DND-41 (cell line): ENCODE measurements around the gene ZMYND19.

Source experiments
- ATAC-seq: fragments of 200-7000 bp; cut with Tn5 transposase; 3 replicates; pipeline ENCODE4 v1.9.1; 2021; ENCODE audit warnings: low read depth; ENCODE audit not compliant: insufficient read depth
- DNase-seq: peaks from one replicate; pipeline ENCODE4 v3.0.0-alpha.2; 2020
- H2AFZ ChIP-seq: 2 replicates; pipeline ENCODE4 v1.6.0; 2012; ENCODE audit warnings: low read depth, low read length
- H3K27ac ChIP-seq: 2 replicates; pipeline ENCODE4 v1.5.1; 2012; ENCODE audit warnings: low read length, inconsistent platforms
- H3K27me3 ChIP-seq: fragments of 200-600 bp; sonication (generic); 2 replicates; pipeline ENCODE4 v1.6.0; 2012; ENCODE audit warnings: low read length, mild to moderate bottlenecking, inconsistent platforms; ENCODE audit not compliant: insufficient read depth, poor library complexity
- H3K36me3 ChIP-seq: 2 replicates; pipeline ENCODE4 v1.5.1; 2012; ENCODE audit warnings: low read length, inconsistent platforms; ENCODE audit not compliant: insufficient read depth
- H3K4me1 ChIP-seq: 2 replicates; pipeline ENCODE4 v1.5.1; 2012; ENCODE audit warnings: mild to moderate bottlenecking, low read length; ENCODE audit not compliant: insufficient read depth
- H3K4me2 ChIP-seq: 2 replicates; pipeline ENCODE4 v1.6.0; 2012; ENCODE audit warnings: mild to moderate bottlenecking, moderate library complexity, low read length, inconsistent platforms; ENCODE audit not compliant: insufficient read depth
- H3K4me3 ChIP-seq, 2 experiments: fragments of 200-600 bp in 1 of 2; shearing (Covaris generic) in 1 of 2; 2 replicates each; pipeline ENCODE4 v1.5.1; 2012 to 2016; ENCODE audit warnings: inconsistent platforms in 2 of 2, low read length in 2 of 2, mild to moderate bottlenecking in 2 of 2, low read depth in 1 of 2, moderate library complexity in 1 of 2
- H3K79me2 ChIP-seq: 2 replicates; pipeline ENCODE4 v1.6.0; 2012; ENCODE audit warnings: low read length, inconsistent platforms; ENCODE audit not compliant: insufficient read depth
- H3K9ac ChIP-seq: 2 replicates; pipeline ENCODE4 v1.6.0; 2012; ENCODE audit warnings: low read depth, mild to moderate bottlenecking, inconsistent platforms, low read length, moderate library complexity
- H3K9me3 ChIP-seq: 2 replicates; pipeline ENCODE4 v1.5.1; 2012; ENCODE audit warnings: low read length, moderate library complexity, mild to moderate bottlenecking, inconsistent platforms; ENCODE audit not compliant: insufficient read depth, severe bottlenecking
- H4K20me1 ChIP-seq: 2 replicates; pipeline ENCODE4 v1.6.0; 2012; ENCODE audit warnings: low read length; ENCODE audit not compliant: insufficient read depth
- CTCF ChIP-seq: IDR thresholded peaks from 2 replicates; pipeline ENCODE4 v1.5.1; 2012; ENCODE audit warnings: borderline replicate concordance, low read length, moderate library complexity, mild to moderate bottlenecking; ENCODE audit not compliant: poor library complexity, severe bottlenecking; ENCODE audit errors: extremely low read depth
- EZH2 ChIP-seq: IDR thresholded peaks from 3 replicates; pipeline ENCODE4 v1.6.1; 2012; ENCODE audit warnings: borderline replicate concordance, low read depth, mild to moderate bottlenecking, moderate library complexity, low read length, inconsistent platforms; ENCODE audit not compliant: severe bottlenecking

Gene ZMYND19

GRCh38 chr9:137607141-137607857, 17.0 kb upstream of the ZMYND19 start:
- no peak for ATAC-seq
- Histone ChIP-seq H4K20me1 (peaks cover 25% of the 10 kb centered on the region), H3K9me3 (no peaks in the 10 kb centered on the region), H3K79me2 (peaks cover 22% of the 10 kb centered on the region), H3K9ac (peak overlapping the region; percentile 83; the same call in 1 of the 2 replicates), H3K4me3 (peak overlapping the region in 1 of 2 experiments; percentile 80; a peak in 1 of 4 replicates), H3K27me3 (no peaks in the 10 kb centered on the region), H3K36me3 (0 out of 2 replicates have a peak, but pooled peaks cover 2% of the 10 kb centered on the region), H3K4me2 (peak overlapping the region; percentile 98), H2AFZ (no peak overlapping the region), H3K4me1 (peaks cover 21% of the 10 kb centered on the region), H3K27ac (no peak overlapping the region)
- no peak for DNase-seq
- no peak for TF ChIP-seq CTCF
- TF ChIP-seq EZH2: no peak

- TF ChIP-seq EZH2 (no peak), CTCF (no peak)
- H3K36me3 ChIP-seq: 0 out of 2 replicates have a peak, but pooled peaks cover 2% of the 10 kb centered on the region
- no peaks in the 10 kb centered on the region for H3K9me3 ChIP-seq
- H3K4me1 ChIP-seq: peaks cover 21% of the 10 kb centered on the region
- H3K27ac ChIP-seq: no peak overlapping the region; the same call in 1 of the 2 replicates
- no peaks in the 10 kb centered on the region for H3K27me3 ChIP-seq
- H3K4me2 ChIP-seq: peak overlapping the region; percentile 98
- H3K9ac ChIP-seq: peak overlapping the region; percentile 83
- H3K79me2 ChIP-seq: peaks cover 22% of the 10 kb centered on the region
- ATAC-seq: no peak
- H2AFZ ChIP-seq: no peak overlapping the region
- peak overlapping the region; percentile 57 to 80; a peak in 3 of 4 replicates for H3K4me3 ChIP-seq
- peaks cover 20% of the 10 kb centered on the region for H4K20me1 ChIP-seq
- DNase-seq: no peak
These were observed 16.4 kb upstream of the ZMYND19 start for GRCh38 chr9:137606734-137607138.

- TF ChIP-seq EZH2 (no peak), CTCF (no peak)
- Histone ChIP-seq H2AFZ (peak overlapping the region; percentile 68), H3K9me3 (no peaks in the 10 kb centered on the region), H4K20me1 (peaks cover 18% of the 10 kb centered on the region), H3K27ac (no peak overlapping the region; the same call in 1 of the 2 replicates), H3K27me3 (no peaks in the 10 kb centered on the region), H3K4me3 (peak overlapping the region; percentile 57 to 80), H3K36me3 (0 out of 2 replicates have a peak, but pooled peaks cover 2% of the 10 kb centered on the region), H3K4me1 (peaks cover 21% of the 10 kb centered on the region), H3K9ac (peak overlapping the region; percentile 83), H3K79me2 (peaks cover 22% of the 10 kb centered on the region), H3K4me2 (peak overlapping the region; percentile 98)
- DNase-seq: peak; percentile 42
- peak; percentile 33 for ATAC-seq
These were observed 15.8 kb upstream of the ZMYND19 start for GRCh38 chr9:137606005-137606621.
